ENCODE results near the gene RAB3C.

DNA sequence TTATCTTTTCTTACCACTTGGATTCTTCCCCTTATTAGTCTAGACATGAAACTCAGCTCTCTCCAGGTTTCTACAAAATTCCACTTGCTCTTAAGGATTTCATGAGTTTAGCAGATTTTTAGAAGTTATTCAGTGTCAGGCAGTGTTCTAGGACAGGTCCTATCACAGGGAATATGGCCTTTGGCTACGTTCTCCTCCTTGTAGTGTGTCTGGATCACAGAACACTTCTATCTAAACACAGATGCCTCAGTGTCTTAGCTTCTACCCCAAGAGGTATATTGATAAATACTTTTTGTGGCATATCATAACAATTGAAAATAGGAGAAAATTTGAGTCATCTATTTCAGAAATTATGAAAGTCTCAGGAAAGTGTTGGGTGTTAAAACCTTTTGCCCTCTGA lies 15.6 kb downstream of the RAB3C start:
- TF ChIP-seq, protein P1, sequence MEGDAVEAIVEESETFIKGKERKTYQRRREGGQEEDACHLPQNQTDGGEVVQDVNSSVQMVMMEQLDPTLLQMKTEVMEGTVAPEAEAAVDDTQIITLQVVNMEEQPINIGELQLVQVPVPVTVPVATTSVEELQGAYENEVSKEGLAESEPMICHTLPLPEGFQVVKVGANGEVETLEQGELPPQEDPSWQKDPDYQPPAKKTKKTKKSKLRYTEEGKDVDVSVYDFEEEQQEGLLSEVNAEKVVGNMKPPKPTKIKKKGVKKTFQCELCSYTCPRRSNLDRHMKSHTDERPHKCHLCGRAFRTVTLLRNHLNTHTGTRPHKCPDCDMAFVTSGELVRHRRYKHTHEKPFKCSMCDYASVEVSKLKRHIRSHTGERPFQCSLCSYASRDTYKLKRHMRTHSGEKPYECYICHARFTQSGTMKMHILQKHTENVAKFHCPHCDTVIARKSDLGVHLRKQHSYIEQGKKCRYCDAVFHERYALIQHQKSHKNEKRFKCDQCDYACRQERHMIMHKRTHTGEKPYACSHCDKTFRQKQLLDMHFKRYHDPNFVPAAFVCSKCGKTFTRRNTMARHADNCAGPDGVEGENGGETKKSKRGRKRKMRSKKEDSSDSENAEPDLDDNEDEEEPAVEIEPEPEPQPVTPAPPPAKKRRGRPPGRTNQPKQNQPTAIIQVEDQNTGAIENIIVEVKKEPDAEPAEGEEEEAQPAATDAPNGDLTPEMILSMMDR (IDR thresholded peaks at IDR 0.05) = no peak
- no peak for TF ChIP-seq POLR2A (IDR thresholded peaks at IDR 0.05)

Measured in breast epithelium (tissue), 3 donors.